ENCODE measurements around the gene PSMD5. TPM values are rescaled to one million over a fixed set of nuclear protein-coding genes. Genes with fewer than 3 reads are reported as not detected.

Gene PSMD5
- total RNA-seq, 3 donors from 2014 or later (not counting 1 experiment from before 2014, with no cell fraction given), result 24.6 to 41.2 (median 37.1) TPM

GRCh38 chr9:120767451-120767850 lies 75.3 kb downstream of the PSMD5 start:
- Mint-ChIP-seq H3K4me1 (peaks cover 0 to 5% of the 10 kb centered on the region in 2 donors), H3K27me3 (ENCODE audit: low read depth in 2 of 2) (no peaks in the 10 kb centered on the region), H3K36me3 (peaks cover 19% of the 10 kb centered on the region), H3K4me3 (no peak overlapping the region), H3K27ac (peak overlapping the region in 1 of 2 donors; percentile 29), H3K9me3 (no peaks in the 10 kb centered on the region)
- 97% methylated on average over 3 of the region's 3 CpGs for WGBS (ENCODE audit: insufficient coverage)
- Histone ChIP-seq H3K27me3 (ENCODE audit: control insufficient read depth, insufficient read depth, low read length) (no peaks in the 10 kb centered on the region), H3K4me1 (ENCODE audit: control insufficient read depth, insufficient read depth, low read length) (no peaks in the 10 kb centered on the region), H3K27ac (ENCODE audit: low read length) (no peak overlapping the region), H3K4me3 (ENCODE audit: low read length) (no peak overlapping the region), H3K36me3 (ENCODE audit: control insufficient read depth, insufficient read depth, low read length) (peaks cover 80% of the 10 kb centered on the region), H3K9me3 (ENCODE audit: control insufficient read depth, insufficient read depth, low read length) (no peaks in the 10 kb centered on the region)
- intact Hi-C loops (cut with micrococcal nuclease), result no loop called here
- ATAC-seq (no peak), DNase-seq (no peak)
- TF ChIP-seq CTCF (IDR thresholded peaks at IDR 0.05), result no peak

Other genes starting within 250 kb of the PSMD5 start
- 10 to 100 TPM; 17.5 to 25.9 (median 22.3) TPM for gene MEGF9, start 128.5 kb downstream of the PSMD5 start, total RNA-seq
- gene FBXW2, start 49.5 kb downstream of the PSMD5 start, total RNA-seq, result 100 to 1,000 TPM in 1 of 3 donors, 10 to 100 TPM in 2; 88.3 to 122 (median 92.6) TPM
- gene PHF19, start 34.3 kb upstream of the PSMD5 start, total RNA-seq, result 10 to 100 TPM; 34.1 to 54.0 (median 47.8) TPM
- 10 to 100 TPM; 23.4 to 33.9 (median 30.5) TPM for gene TRAF1, start 83.9 kb upstream of the PSMD5 start, total RNA-seq
- gene C5, start 207.4 kb upstream of the PSMD5 start, total RNA-seq, result 1 to 10 TPM; 1.5 to 2.0 (median 1.5) TPM
- gene CNTRL, start 232.0 kb upstream of the PSMD5 start, total RNA-seq, result 10 to 100 TPM; 59.1 to 74.3 (median 60.0) TPM

Data from natural killer cell (primary cell).